Activated naive CD4-positive, alpha-beta T cell treated with anti-CD3 and anti-CD28 coated beads, Interleukin-2, amount 10 ng/mL, durations not matched to agents 7 days and 5 days (primary cell): Measurements from ENCODE around the gene LPP.

Experiments used
- CTCF ChIA-PET: fragments of 350-600 bp; sonication (Branson Sonifier 250); formaldehyde crosslinking; loops from one replicate; lab custom pipeline; 2021; ENCODE audit warnings: antibody characterized with exemption; lab: Charles Lee
- DNase-seq: peaks from one replicate; pipeline ENCODE4 v3.0.0-alpha.2; 2020
- H3K27ac Mint-ChIP-seq: one replicate; pipeline ENCODE4 v1.8.0; 2021; ENCODE audit warnings: mild to moderate bottlenecking, moderate library complexity, mixed read lengths
- H3K27me3 Mint-ChIP-seq: one replicate; pipeline ENCODE4 v1.8.0; 2021; ENCODE audit warnings: mild to moderate bottlenecking, mixed read lengths
- H3K36me3 Mint-ChIP-seq: one replicate; pipeline ENCODE4 v1.8.0; 2021; ENCODE audit warnings: mixed read lengths
- H3K4me1 Mint-ChIP-seq: one replicate; pipeline ENCODE4 v1.8.0; 2021; ENCODE audit warnings: mixed read lengths
- H3K4me3 Mint-ChIP-seq: one replicate; pipeline ENCODE4 v1.8.0; 2021; ENCODE audit warnings: mild to moderate bottlenecking, moderate library complexity, mixed read lengths
- H3K9me3 Mint-ChIP-seq: one replicate; pipeline ENCODE4 v1.8.0; 2021; ENCODE audit warnings: mixed read lengths

Gene LPP

DNA sequence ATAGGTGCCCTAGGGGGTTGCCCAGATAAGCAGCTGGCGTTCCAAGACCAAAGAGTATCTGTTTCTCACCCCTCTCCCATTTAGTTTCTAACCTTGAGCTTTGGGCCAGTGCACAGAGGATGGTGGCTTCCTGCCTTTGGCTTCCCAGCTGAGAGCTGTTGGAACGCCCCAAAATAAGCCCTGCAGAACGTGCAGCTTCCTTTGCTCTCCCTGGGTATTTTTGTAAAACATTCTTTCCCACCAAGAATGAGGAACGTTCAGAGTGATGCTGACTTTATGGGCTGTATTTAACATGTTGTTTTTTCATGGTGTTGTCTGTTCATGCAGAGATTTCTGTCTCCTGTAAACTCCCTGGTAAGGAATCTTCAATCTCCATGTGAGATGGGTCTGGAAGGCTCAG, 63.8 kb downstream of the LPP start:
- H3K9me3 Mint-ChIP-seq, result no peaks in the 10 kb centered on the region
- H3K27me3 Mint-ChIP-seq, result no peaks in the 10 kb centered on the region
- H3K27ac Mint-ChIP-seq, result no peak overlapping the region
- peaks cover 33% of the 10 kb centered on the region for H3K36me3 Mint-ChIP-seq
- DNase-seq, result no peak
- H3K4me1 Mint-ChIP-seq, result peaks cover 37% of the 10 kb centered on the region
- H3K4me3 Mint-ChIP-seq, result no peak overlapping the region
- CTCF ChIA-PET, result interaction anchor here (0.6 kb wide), 1 partner anchor 54 kb away, joined by 5 read pairs; no protein-coding TSS in a partner anchor

GRCh38 chr3:188218603-188219002, 64.6 kb downstream of the LPP start:
- CTCF ChIA-PET, result no interaction called here

GRCh38 chr3:188219147-188219546, 65.2 kb downstream of the LPP start:
- no peak for DNase-seq
- H3K27me3 Mint-ChIP-seq, result no peaks in the 10 kb centered on the region
- H3K4me3 Mint-ChIP-seq, result no peak overlapping the region
- CTCF ChIA-PET, result no interaction called here
- no peaks in the 10 kb centered on the region for H3K9me3 Mint-ChIP-seq
- H3K27ac Mint-ChIP-seq, result no peak overlapping the region
- peaks cover 30% of the 10 kb centered on the region for H3K36me3 Mint-ChIP-seq
- H3K4me1 Mint-ChIP-seq, result peaks cover 24% of the 10 kb centered on the region

More at GRCh38 chr3:188218603-188219002, 64.6 kb downstream of the LPP start:
- Mint-ChIP-seq H3K27ac (no peak overlapping the region), H3K9me3 (no peaks in the 10 kb centered on the region), H3K27me3 (no peaks in the 10 kb centered on the region), H3K4me3 (no peak overlapping the region), H3K4me1 (peaks cover 29% of the 10 kb centered on the region), H3K36me3 (peaks cover 29% of the 10 kb centered on the region)
- no peak for DNase-seq

- Mint-ChIP-seq H3K27me3 (no peaks in the 10 kb centered on the region), H3K36me3 (peaks cover 29% of the 10 kb centered on the region), H3K4me3 (no peak overlapping the region), H3K9me3 (no peaks in the 10 kb centered on the region), H3K27ac (no peak overlapping the region), H3K4me1 (peaks cover 18% of the 10 kb centered on the region)
- CTCF ChIA-PET, result no interaction called here
- no peak for DNase-seq
Measured at GRCh38 chr3:188220097-188220788, 66.3 kb downstream of the LPP start.

- CTCF ChIA-PET, result no interaction called here
- H3K27me3 Mint-ChIP-seq, result no peaks in the 10 kb centered on the region
- DNase-seq, result no peak
- peaks cover 14% of the 10 kb centered on the region for H3K4me1 Mint-ChIP-seq
- H3K9me3 Mint-ChIP-seq, result no peaks in the 10 kb centered on the region
- no peak overlapping the region for H3K27ac Mint-ChIP-seq
- H3K4me3 Mint-ChIP-seq, result no peak overlapping the region
- H3K36me3 Mint-ChIP-seq, result peaks cover 28% of the 10 kb centered on the region
Measured at GRCh38 chr3:188220988-188221818, 67.2 kb downstream of the LPP start.

DNA sequence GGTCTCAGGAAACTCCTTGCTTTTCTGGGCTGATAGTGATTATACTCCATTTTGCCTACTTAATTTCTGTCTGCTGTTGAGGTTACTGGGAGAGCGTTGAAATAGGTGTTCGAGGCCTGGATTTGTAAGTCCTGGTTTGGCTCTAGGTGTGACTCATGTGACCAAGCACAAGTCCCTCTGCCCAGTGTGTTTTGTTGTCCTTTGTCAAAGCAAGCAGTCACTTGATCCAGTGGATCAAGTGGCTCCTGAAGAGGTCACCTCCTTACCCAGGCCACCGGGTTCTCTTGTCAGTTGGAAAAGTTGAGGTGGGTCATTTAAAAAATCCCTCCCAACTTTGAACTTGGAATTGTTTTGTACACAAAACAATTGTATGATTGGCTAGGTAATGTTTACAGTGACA, 70.0 kb downstream of the LPP start:
- no peak for DNase-seq
- CTCF ChIA-PET, result no interaction called here
- no peak overlapping the region for H3K4me3 Mint-ChIP-seq
- H3K9me3 Mint-ChIP-seq, result no peaks in the 10 kb centered on the region
- no peaks in the 10 kb centered on the region for H3K27me3 Mint-ChIP-seq
- H3K4me1 Mint-ChIP-seq, result no peaks in the 10 kb centered on the region
- peaks cover 29% of the 10 kb centered on the region for H3K36me3 Mint-ChIP-seq
- no peak overlapping the region for H3K27ac Mint-ChIP-seq

GRCh38 chr3:188227442-188227841, 73.5 kb downstream of the LPP start:
- Mint-ChIP-seq H3K4me3 (no peak overlapping the region), H3K36me3 (peaks cover 31% of the 10 kb centered on the region), H3K27ac (no peak overlapping the region), H3K4me1 (no peaks in the 10 kb centered on the region), H3K9me3 (no peaks in the 10 kb centered on the region), H3K27me3 (no peaks in the 10 kb centered on the region)
- DNase-seq, result no peak
- CTCF ChIA-PET, result no interaction called here

DNA sequence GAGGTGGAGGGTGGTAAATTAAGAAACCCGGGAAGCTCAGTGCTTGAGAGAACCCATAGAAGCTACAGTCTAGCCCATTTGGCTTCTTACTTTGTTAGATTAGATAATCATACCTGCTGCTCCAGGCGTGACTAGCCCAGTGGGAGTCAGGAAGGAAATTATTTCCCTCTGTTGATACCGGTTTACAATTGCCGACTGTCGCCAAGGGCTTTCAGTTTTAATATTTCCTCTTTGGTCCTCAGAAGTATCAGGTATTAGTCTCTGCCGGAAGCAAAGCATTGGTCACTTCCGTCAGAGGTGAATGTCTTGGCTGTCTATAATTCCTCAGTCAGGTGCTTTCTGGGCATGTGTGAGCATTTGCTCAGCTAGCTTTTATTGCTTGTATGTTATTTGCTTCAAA, 75.2 kb downstream of the LPP start:
- no peaks in the 10 kb centered on the region for H3K4me1 Mint-ChIP-seq
- no peaks in the 10 kb centered on the region for H3K9me3 Mint-ChIP-seq
- H3K27me3 Mint-ChIP-seq, result no peaks in the 10 kb centered on the region
- no peak overlapping the region for H3K4me3 Mint-ChIP-seq
- H3K36me3 Mint-ChIP-seq, result peaks cover 36% of the 10 kb centered on the region
- DNase-seq, result no peak
- H3K27ac Mint-ChIP-seq, result no peak overlapping the region
- CTCF ChIA-PET, result no interaction called here

GRCh38 chr3:188229726-188230125, 75.8 kb downstream of the LPP start:
- Mint-ChIP-seq H3K4me3 (no peak overlapping the region), H3K36me3 (peaks cover 37% of the 10 kb centered on the region), H3K27me3 (no peaks in the 10 kb centered on the region), H3K9me3 (no peaks in the 10 kb centered on the region), H3K27ac (no peak overlapping the region), H3K4me1 (no peaks in the 10 kb centered on the region)
- CTCF ChIA-PET, result no interaction called here
- no peak for DNase-seq

GRCh38 chr3:188230962-188231361, 77.0 kb downstream of the LPP start:
- Mint-ChIP-seq H3K27me3 (no peaks in the 10 kb centered on the region), H3K4me3 (no peak overlapping the region), H3K9me3 (no peaks in the 10 kb centered on the region), H3K36me3 (peaks cover 41% of the 10 kb centered on the region), H3K27ac (no peak overlapping the region), H3K4me1 (no peaks in the 10 kb centered on the region)
- CTCF ChIA-PET, result no interaction called here
- no peak for DNase-seq

GRCh38 chr3:188231456-188231855, 77.5 kb downstream of the LPP start:
- Mint-ChIP-seq H3K4me1 (no peaks in the 10 kb centered on the region), H3K36me3 (peaks cover 38% of the 10 kb centered on the region)

GRCh38 chr3:188232656-188233055, 78.7 kb downstream of the LPP start:
- Mint-ChIP-seq H3K27ac (no peak overlapping the region), H3K4me3 (no peak overlapping the region), H3K9me3 (no peaks in the 10 kb centered on the region), H3K4me1 (peaks cover 2% of the 10 kb centered on the region), H3K36me3 (peaks cover 36% of the 10 kb centered on the region), H3K27me3 (no peaks in the 10 kb centered on the region)
- CTCF ChIA-PET, result no interaction called here
- DNase-seq, result no peak

More at GRCh38 chr3:188231456-188231855, 77.5 kb downstream of the LPP start:
- H3K27me3 Mint-ChIP-seq, result no peaks in the 10 kb centered on the region
- no peak overlapping the region for H3K4me3 Mint-ChIP-seq
- no peak overlapping the region for H3K27ac Mint-ChIP-seq
- DNase-seq, result no peak
- no peaks in the 10 kb centered on the region for H3K9me3 Mint-ChIP-seq
- CTCF ChIA-PET, result no interaction called here

GRCh38 chr3:188233320-188233719, 79.4 kb downstream of the LPP start:
- Mint-ChIP-seq H3K9me3 (no peaks in the 10 kb centered on the region), H3K27me3 (no peaks in the 10 kb centered on the region), H3K27ac (no peak overlapping the region), H3K4me3 (no peak overlapping the region), H3K36me3 (peaks cover 40% of the 10 kb centered on the region), H3K4me1 (peaks cover 7% of the 10 kb centered on the region)
- no peak for DNase-seq
- CTCF ChIA-PET, result no interaction called here

- CTCF ChIA-PET, result no interaction called here
- H3K27ac Mint-ChIP-seq, result no peak overlapping the region
- peaks cover 8% of the 10 kb centered on the region for H3K4me1 Mint-ChIP-seq
Measured at GRCh38 chr3:188234132-188234531, 80.2 kb downstream of the LPP start.

DNA sequence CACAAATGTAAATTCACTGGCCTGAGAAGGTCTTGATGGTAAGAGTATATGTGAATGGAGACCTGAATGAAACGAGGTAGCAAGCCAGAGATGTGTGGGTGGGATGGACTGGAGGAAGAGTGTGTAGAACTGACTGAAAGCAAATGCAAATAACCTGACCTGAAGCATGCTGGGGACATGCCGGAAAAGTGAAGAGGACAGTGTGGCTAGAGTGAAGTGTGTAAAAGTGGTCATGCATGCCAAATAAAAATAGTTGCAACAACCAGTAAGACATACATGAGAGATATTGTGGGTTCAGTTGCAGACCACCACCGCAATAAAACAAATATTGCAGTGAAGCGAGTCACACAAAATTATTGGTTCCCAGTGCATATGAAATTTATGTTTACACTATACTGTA, 82.3 kb downstream of the LPP start:
- Mint-ChIP-seq H3K4me3 (no peak overlapping the region), H3K36me3 (peaks cover 49% of the 10 kb centered on the region), H3K27me3 (no peaks in the 10 kb centered on the region), H3K9me3 (no peaks in the 10 kb centered on the region), H3K27ac (no peak overlapping the region), H3K4me1 (peaks cover 8% of the 10 kb centered on the region)
- CTCF ChIA-PET, result no interaction called here
- no peak for DNase-seq

More at GRCh38 chr3:188234132-188234531, 80.2 kb downstream of the LPP start:
- no peaks in the 10 kb centered on the region for H3K27me3 Mint-ChIP-seq
- H3K4me3 Mint-ChIP-seq, result no peak overlapping the region
- no peak for DNase-seq
- H3K9me3 Mint-ChIP-seq, result no peaks in the 10 kb centered on the region
- H3K36me3 Mint-ChIP-seq, result peaks cover 41% of the 10 kb centered on the region
